ENCODE results near the gene YKT6.

- TF ChIP-seq POLR2A (IDR thresholded peaks at IDR 0.05; ENCODE audit: low read depth, low read length) (no peak), POLR2AphosphoS5 (IDR thresholded peaks at IDR 0.05; ENCODE audit: low read depth, low read length) (no peak), TAF1 (IDR thresholded peaks at IDR 0.05; ENCODE audit: borderline replicate concordance, low read depth, low read length) (no peak)
Measured at GRCh38 chr7:44185729-44186128, 15.0 kb upstream of the YKT6 start.

All from GM12892 (cell line).